OCI-LY1 (cell line): ENCODE results near the gene PCIF1.

ENCODE experiments used
- H2AFZ ChIP-seq: fragments of 200-600 bp; sonication (generic), shearing (Covaris generic); 2 replicates; pipeline ENCODE4 v1.6.0; 2014; ENCODE audit warnings: antibody characterized with exemption, mild to moderate bottlenecking, low read length
- H3F3A ChIP-seq: fragments of 200-600 bp; sonication (generic), shearing (Covaris generic); 2 replicates; pipeline ENCODE4 v1.6.0; 2014; ENCODE audit warnings: mild to moderate bottlenecking, antibody characterized with exemption, low read length, moderate library complexity; ENCODE audit not compliant: insufficient read depth
- H3K27ac ChIP-seq: fragments of 200-600 bp; sonication (generic); 2 replicates; pipeline ENCODE4 v1.5.1; 2014; ENCODE audit warnings: low read length, mixed run types, mild to moderate bottlenecking, low read depth; ENCODE audit not compliant: poor library complexity, severe bottlenecking
- H3K27me3 ChIP-seq: fragments of 200-600 bp; sonication (generic); 2 replicates; pipeline ENCODE4 v1.6.0; 2014; ENCODE audit warnings: antibody characterized with exemption, mild to moderate bottlenecking, low read length, moderate library complexity; ENCODE audit not compliant: insufficient read depth
- H3K36me3 ChIP-seq: fragments of 200-600 bp; sonication (generic); 2 replicates; pipeline ENCODE4 v1.6.1; 2014; ENCODE audit warnings: mild to moderate bottlenecking, antibody characterized with exemption, low read length, moderate library complexity, mixed read lengths; ENCODE audit not compliant: insufficient read depth
- H3K4me1 ChIP-seq: fragments of 200-600 bp; sonication (generic); 2 replicates; pipeline ENCODE4 v1.5.1; 2014; ENCODE audit warnings: mild to moderate bottlenecking, low read length, moderate library complexity; ENCODE audit not compliant: insufficient read depth, severe bottlenecking
- H3K4me2 ChIP-seq: fragments of 200-600 bp; sonication (generic), shearing (Covaris generic); 2 replicates; pipeline ENCODE4 v1.6.1; 2014; ENCODE audit warnings: low read length
- H3K4me3 ChIP-seq: fragments of 200-600 bp; sonication (generic); 2 replicates; pipeline ENCODE4 v1.5.1; 2014; ENCODE audit warnings: low read length, low read depth, mild to moderate bottlenecking, mixed read lengths; ENCODE audit not compliant: poor library complexity, severe bottlenecking
- H3K79me2 ChIP-seq: fragments of 200-600 bp; shearing (Covaris generic); 2 replicates; pipeline ENCODE4 v1.6.1; 2016; ENCODE audit warnings: mixed run types, low read length, mixed read lengths; ENCODE audit not compliant: insufficient read depth
- H3K9ac ChIP-seq: fragments of 200-600 bp; sonication (generic), shearing (Covaris generic); 2 replicates; pipeline ENCODE4 v1.6.1; 2014; ENCODE audit warnings: mild to moderate bottlenecking, low read length, mixed read lengths
- H3K9me2 ChIP-seq: fragments of 200-600 bp; sonication (generic), shearing (Covaris generic); 2 replicates; pipeline ENCODE4 v1.6.1; 2014; ENCODE audit warnings: low read depth, mild to moderate bottlenecking, low read length, mixed read lengths
- H3K9me3 ChIP-seq: fragments of 200-600 bp; shearing (Covaris generic); 2 replicates; pipeline ENCODE4 v1.6.1; 2014; ENCODE audit warnings: low read length, mixed read lengths
- H4K20me1 ChIP-seq: fragments of 200-600 bp; sonication (generic), shearing (Covaris generic); 2 replicates; pipeline ENCODE4 v1.6.0; 2016; ENCODE audit warnings: mild to moderate bottlenecking, low read length; ENCODE audit not compliant: insufficient read depth
- EZH2 ChIP-seq: fragments of 200-600 bp; sonication (generic), shearing (Covaris generic); IDR thresholded peaks from 2 replicates; pipeline ENCODE4 v1.8.0; 2017; ENCODE audit warnings: borderline replicate concordance, mixed run types, mild to moderate bottlenecking, antibody characterized with exemption, low read length, moderate library complexity, mixed read lengths
- TF ChIP-seq, protein P1 (sequence below): fragments of 200-600 bp; sonication (generic), shearing (Covaris generic); IDR thresholded peaks from 2 replicates; pipeline ENCODE4 v1.5.1; 2017; ENCODE audit warnings: mild to moderate bottlenecking, antibody characterized with exemption, low read length, moderate library complexity, mixed read lengths

The PCIF1 gene

DNA sequence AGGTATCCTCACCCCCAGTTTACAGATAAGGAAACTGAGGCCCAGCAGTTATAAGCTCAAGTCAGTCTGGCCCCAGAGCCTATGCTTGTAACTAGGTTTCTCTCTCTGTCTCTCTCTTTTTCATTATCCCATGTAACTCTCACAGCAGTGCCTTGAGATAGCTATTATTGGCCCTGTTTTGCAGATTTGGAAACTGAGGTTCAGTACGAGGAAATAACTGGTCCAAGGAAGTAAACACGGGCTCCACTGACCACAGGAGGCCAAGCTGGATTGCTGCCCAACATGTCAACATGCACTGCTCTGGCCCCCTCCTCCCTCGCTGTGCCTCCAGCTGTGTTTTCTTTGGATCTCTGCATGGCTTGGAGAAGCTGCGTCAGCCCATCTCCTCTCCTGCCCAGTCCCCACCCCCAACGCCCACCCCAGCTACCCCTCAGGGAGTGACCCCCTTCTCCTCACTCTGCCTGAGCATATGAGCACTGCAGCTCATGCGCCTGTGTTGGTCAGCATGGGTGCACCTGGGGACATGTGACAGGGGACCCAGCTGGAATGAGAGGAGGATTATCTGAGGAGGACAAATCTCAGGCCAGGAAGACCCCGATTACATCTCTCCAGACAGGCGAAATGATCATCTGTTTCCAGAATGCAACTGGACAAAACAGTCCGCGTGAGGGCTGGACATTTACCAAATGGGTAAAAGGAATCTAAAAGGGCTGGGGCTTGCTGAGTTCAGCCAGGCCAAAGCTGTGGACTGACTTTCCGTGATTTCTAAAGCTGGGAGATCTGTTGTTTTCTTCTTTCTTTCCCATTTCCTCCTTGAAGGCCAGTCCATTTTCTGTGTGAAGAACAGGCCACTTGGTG lies 14.7 kb upstream of the PCIF1 start:
- H3K27me3 ChIP-seq: peaks cover 10% of the 10 kb centered on the region; the same call in 1 of the 2 replicates
- H2AFZ ChIP-seq: no peak overlapping the region
- H3K79me2 ChIP-seq: no peaks in the 10 kb centered on the region
- no peaks in the 10 kb centered on the region for H3K9me2 ChIP-seq
- H3K9ac ChIP-seq: no peak overlapping the region
- H3K27ac ChIP-seq: no peak overlapping the region
- no peaks in the 10 kb centered on the region for H3F3A ChIP-seq
- no peak overlapping the region for H3K4me2 ChIP-seq
- no peaks in the 10 kb centered on the region for H3K9me3 ChIP-seq
- TF ChIP-seq EZH2: no peak
- TF ChIP-seq, protein P1, sequence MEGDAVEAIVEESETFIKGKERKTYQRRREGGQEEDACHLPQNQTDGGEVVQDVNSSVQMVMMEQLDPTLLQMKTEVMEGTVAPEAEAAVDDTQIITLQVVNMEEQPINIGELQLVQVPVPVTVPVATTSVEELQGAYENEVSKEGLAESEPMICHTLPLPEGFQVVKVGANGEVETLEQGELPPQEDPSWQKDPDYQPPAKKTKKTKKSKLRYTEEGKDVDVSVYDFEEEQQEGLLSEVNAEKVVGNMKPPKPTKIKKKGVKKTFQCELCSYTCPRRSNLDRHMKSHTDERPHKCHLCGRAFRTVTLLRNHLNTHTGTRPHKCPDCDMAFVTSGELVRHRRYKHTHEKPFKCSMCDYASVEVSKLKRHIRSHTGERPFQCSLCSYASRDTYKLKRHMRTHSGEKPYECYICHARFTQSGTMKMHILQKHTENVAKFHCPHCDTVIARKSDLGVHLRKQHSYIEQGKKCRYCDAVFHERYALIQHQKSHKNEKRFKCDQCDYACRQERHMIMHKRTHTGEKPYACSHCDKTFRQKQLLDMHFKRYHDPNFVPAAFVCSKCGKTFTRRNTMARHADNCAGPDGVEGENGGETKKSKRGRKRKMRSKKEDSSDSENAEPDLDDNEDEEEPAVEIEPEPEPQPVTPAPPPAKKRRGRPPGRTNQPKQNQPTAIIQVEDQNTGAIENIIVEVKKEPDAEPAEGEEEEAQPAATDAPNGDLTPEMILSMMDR: no peak
- H4K20me1 ChIP-seq: no peaks in the 10 kb centered on the region
- no peak overlapping the region for H3K4me3 ChIP-seq
- no peaks in the 10 kb centered on the region for H3K4me1 ChIP-seq
- no peaks in the 10 kb centered on the region for H3K36me3 ChIP-seq

GRCh38 chr20:45920462-45921336 lies 13.8 kb upstream of the PCIF1 start:
- Histone ChIP-seq H3K27ac (no peak overlapping the region), H3K36me3 (no peaks in the 10 kb centered on the region), H3F3A (no peaks in the 10 kb centered on the region), H3K79me2 (no peaks in the 10 kb centered on the region), H3K9me2 (no peaks in the 10 kb centered on the region), H3K27me3 (peaks cover 10% of the 10 kb centered on the region; the same call in 1 of the 2 replicates), H3K9ac (no peak overlapping the region), H3K4me2 (no peak overlapping the region), H3K4me3 (no peak overlapping the region), H3K9me3 (no peaks in the 10 kb centered on the region), H3K4me1 (no peaks in the 10 kb centered on the region), H2AFZ (no peak overlapping the region), H4K20me1 (no peaks in the 10 kb centered on the region)
- TF ChIP-seq, protein P1: no peak
- no peak for TF ChIP-seq EZH2

- H3K4me2 ChIP-seq: no peak overlapping the region
- no peak overlapping the region for H3K27ac ChIP-seq
- no peak overlapping the region for H2AFZ ChIP-seq
- H3K36me3 ChIP-seq: no peaks in the 10 kb centered on the region
- H3F3A ChIP-seq: no peaks in the 10 kb centered on the region
- no peak overlapping the region for H3K9ac ChIP-seq
- TF ChIP-seq, protein P1: no peak
- no peak for TF ChIP-seq EZH2
- no peaks in the 10 kb centered on the region for H3K4me1 ChIP-seq
- 0 out of 2 replicates have a peak, but pooled peaks cover 3% of the 10 kb centered on the region for H3K27me3 ChIP-seq
- no peaks in the 10 kb centered on the region for H3K79me2 ChIP-seq
- no peaks in the 10 kb centered on the region for H4K20me1 ChIP-seq
- no peaks in the 10 kb centered on the region for H3K9me3 ChIP-seq
- H3K4me3 ChIP-seq: no peak overlapping the region
- no peaks in the 10 kb centered on the region for H3K9me2 ChIP-seq
These were observed 12.9 kb upstream of the PCIF1 start for GRCh38 chr20:45921337-45922189.
